K562 (cell line): Measurements from ENCODE around the gene ZNF335. TPM values are rescaled to one million over a fixed set of nuclear protein-coding genes. Genes with fewer than 3 reads are reported as not detected.

ENCODE experiments used
- MED1 ChIP-seq: sonication (generic); formaldehyde crosslinking; IDR thresholded peaks from 2 replicates; pipeline ENCODE4 v1.8.1; 2023; ENCODE audit warnings: missing genetic modification reagents, borderline replicate concordance
- polyA plus RNA-seq, 8 experiments: library from polyadenylated mRNA; depleted of rRNA in 4 of 8; stranded (reverse) in 5 of 8; unstranded in 3 of 8; fragments of >200 nt; fragmentation: Nextera tagmentation in 2 of 8; fragmentation: Illumina TruSeq in 1 of 8; extraction: Ambion mirVana in 2 of 8; extraction: Trizol in 1 of 8; gene quantifications; 2 replicates each; pipeline versions ENCODE4 v1.2.1 to v1.2.3, GENCODE V29; 2011 to 2014; ENCODE audit warnings: inconsistent platforms in 1 of 8, missing spikeins in 1 of 8
- total RNA-seq, 7 experiments: library from RNA; depleted of rRNA in 6 of 7; stranded (reverse); fragments of >200 nt in 6 of 7; fragmentation: Illumina TruSeq in 2 of 7; extraction: Trizol in 2 of 7; gene quantifications; 2 replicates each; pipeline versions ENCODE4 v1.2.1 to v1.2.3, GENCODE V29; 2011 to 2021; ENCODE audit warnings: low replicate concordance in 1 of 7
- TF ChIP-seq, protein P1 (sequence below): sonication (generic); formaldehyde crosslinking; IDR thresholded peaks from 2 replicates; pipeline ENCODE4 v1.9.0; 2022; ENCODE audit warnings: mild to moderate bottlenecking, missing genetic modification reagents
- TF ChIP-seq, protein P2 (sequence below): fragments of 200-800 bp; sonication (Bioruptor generic); IDR thresholded peaks from 2 replicates; pipeline ENCODE4 v1.6.1; 2016; ENCODE audit warnings: missing genetic modification characterization, missing compliant biosample characterization

The ZNF335 gene
- total and polyA plus RNA-seq, 9 of the 15 experiments (the other 6 are each of a cell fraction or from before 2014, with no cell fraction given): 0.39 to 16.0 (median 7.6) TPM

DNA sequence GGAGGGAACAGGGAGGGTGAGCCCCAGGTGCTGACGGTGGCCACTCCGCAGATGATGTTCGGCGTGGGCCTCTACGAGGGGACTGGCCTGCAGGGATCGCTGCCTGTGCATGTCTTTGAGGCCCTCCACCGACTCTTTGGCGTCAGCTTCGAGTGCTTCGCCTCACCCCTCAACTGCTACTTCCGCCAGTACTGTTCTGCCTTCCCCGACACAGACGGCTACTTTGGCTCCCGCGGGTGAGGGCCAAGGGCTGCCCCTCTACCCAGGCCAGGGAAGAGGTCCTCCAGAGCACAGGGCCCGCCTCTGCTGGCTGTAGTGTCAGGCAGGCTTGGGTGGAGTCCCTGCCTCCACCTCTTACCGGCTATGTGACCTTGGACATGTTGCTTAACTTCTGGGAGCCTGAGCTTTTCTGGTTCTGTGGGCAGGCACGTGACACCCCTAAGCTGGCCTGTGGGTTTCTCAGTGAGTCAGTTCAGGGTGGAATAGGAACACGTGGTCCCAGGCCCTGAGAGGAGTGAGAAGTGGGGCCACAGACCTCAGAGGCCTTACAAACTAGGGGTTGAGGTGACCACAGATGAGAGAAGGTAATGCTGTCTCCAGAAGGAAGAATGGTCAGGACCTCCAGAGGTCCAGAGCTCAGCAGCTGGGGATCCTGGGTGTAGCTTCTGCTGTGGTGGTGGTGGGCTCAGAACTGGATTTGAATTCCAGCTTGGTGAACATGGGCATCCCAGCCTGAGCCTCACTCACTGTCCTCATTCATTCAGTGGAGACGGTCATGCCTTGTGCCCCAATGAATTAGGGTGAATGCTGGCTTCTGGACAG, 25.6 kb downstream of the ZNF335 start (continued):
- TF ChIP-seq, protein P1, sequence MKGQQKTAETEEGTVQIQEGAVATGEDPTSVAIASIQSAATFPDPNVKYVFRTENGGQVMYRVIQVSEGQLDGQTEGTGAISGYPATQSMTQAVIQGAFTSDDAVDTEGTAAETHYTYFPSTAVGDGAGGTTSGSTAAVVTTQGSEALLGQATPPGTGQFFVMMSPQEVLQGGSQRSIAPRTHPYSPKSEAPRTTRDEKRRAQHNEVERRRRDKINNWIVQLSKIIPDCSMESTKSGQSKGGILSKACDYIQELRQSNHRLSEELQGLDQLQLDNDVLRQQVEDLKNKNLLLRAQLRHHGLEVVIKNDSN: peak; percentile 84
- TF ChIP-seq, protein P2, sequence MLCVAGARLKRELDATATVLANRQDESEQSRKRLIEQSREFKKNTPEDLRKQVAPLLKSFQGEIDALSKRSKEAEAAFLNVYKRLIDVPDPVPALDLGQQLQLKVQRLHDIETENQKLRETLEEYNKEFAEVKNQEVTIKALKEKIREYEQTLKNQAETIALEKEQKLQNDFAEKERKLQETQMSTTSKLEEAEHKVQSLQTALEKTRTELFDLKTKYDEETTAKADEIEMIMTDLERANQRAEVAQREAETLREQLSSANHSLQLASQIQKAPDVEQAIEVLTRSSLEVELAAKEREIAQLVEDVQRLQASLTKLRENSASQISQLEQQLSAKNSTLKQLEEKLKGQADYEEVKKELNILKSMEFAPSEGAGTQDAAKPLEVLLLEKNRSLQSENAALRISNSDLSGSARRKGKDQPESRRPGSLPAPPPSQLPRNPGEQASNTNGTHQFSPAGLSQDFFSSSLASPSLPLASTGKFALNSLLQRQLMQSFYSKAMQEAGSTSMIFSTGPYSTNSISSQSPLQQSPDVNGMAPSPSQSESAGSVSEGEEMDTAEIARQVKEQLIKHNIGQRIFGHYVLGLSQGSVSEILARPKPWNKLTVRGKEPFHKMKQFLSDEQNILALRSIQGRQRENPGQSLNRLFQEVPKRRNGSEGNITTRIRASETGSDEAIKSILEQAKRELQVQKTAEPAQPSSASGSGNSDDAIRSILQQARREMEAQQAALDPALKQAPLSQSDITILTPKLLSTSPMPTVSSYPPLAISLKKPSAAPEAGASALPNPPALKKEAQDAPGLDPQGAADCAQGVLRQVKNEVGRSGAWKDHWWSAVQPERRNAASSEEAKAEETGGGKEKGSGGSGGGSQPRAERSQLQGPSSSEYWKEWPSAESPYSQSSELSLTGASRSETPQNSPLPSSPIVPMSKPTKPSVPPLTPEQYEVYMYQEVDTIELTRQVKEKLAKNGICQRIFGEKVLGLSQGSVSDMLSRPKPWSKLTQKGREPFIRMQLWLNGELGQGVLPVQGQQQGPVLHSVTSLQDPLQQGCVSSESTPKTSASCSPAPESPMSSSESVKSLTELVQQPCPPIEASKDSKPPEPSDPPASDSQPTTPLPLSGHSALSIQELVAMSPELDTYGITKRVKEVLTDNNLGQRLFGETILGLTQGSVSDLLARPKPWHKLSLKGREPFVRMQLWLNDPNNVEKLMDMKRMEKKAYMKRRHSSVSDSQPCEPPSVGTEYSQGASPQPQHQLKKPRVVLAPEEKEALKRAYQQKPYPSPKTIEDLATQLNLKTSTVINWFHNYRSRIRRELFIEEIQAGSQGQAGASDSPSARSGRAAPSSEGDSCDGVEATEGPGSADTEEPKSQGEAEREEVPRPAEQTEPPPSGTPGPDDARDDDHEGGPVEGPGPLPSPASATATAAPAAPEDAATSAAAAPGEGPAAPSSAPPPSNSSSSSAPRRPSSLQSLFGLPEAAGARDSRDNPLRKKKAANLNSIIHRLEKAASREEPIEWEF (CRISPR knock-in tag): no peak
- no peak for TF ChIP-seq MED1
